NCI-H82 treated with DMSO at 0.1 percent for 48 hours (cell line): ENCODE measurements around the gene ACO2.

Experiments
- DNase-seq: peaks from one replicate; lab custom pipeline; 2025; ENCODE audit not compliant: unreplicated experiment; lab: John Stamatoyannopoulos, UW

ACO2 gene

DNA sequence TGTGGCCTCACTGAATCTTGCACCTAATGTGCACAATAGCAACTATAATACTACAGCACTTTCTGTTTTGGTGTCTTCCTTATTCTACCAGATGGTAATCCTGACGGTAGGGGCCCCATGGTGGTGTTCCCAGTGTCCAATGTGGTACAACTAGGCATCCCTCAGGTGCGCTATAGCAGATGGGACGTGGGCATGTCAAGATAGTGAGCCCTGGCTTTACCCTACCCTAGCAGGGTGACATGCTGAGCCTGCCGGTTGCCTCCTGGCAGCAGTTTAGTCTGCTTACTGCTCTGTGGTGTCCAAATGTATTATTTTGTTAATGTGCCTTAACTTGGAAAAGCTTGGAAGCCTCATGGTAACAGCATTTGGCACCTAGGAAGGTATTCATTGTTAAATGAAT, 19.2 kb downstream of the ACO2 start:
- DNase-seq: no peak

DNA sequence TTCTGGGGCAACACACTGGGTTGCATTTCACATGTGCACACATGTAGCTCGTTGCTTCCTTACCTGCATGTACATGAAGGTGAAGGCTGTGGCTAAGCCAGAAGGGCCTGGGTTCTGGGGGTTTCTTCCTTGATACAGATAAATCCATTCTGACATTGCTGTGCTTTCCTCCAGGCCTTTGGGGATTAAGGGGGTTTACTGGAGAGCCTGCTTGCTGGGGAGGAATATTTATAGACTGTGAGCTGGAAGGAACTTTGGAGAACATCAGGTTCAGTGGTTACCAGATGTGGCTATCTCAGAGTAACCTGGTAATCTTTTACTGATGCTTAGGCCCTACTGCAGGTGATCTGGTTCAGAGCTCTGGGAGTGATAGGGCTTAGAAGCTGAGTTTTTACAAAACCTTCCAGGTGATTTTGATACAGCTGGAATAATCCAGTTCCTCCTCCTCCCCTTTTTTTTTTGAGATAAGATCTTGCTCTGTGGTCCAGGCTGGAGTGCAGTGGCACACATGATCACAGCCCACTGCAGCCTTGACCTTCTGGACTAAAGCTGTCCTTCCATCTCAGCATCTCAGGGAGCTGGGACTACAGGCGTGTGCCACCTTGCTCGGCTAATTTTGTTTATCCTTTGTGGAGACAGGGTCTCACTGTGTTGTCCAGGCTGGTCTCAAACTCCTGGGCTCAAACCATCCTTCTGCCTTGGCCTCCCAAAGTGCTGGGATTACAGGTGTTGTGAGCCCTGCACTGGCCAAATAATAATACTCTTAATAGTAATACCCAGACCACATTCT, 19.9 kb downstream of the ACO2 start:
- DNase-seq: no peak

DNA sequence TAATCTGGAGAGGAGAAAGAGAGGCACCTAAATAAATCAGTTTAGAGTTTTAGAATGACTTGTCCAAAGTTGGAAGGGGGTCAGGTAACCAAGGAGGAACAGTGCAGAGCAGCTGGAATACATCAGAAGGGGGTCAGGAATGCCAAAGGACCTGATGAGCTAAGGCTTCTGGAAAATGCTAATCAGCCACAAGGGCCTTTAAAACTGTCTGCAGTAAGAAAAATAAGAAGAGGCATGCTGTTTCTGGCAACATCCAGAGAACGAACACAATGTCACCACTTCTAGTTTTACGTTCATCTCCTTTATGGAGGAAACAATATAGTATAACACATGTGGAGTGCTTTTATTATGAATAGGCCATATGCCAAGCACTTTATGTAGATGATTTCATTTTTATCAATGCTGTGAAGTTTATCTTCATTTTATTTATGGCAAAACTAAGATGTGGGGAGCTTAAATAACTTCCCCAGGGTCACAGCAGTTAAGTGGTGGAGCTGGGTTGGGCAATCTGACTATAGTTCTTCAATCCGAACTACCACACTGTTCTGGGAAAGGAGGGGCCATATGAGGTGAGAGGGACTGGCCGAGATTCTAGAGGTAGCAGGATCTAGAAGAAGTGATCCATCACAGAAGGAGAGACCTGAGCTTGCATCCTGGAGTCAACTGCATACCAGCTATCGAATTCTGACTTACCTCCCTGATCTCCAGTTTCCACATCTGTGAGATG, 22.6 kb downstream of the ACO2 start:
- no peak for DNase-seq

- no peak for DNase-seq
Measured at GRCh38 chr22:41498303-41498835, 29.5 kb downstream of the ACO2 start.

GRCh38 chr22:41499624-41500280, 30.8 kb downstream of the ACO2 start:
- no peak for DNase-seq

GRCh38 chr22:41500303-41500702, 31.4 kb downstream of the ACO2 start:
- DNase-seq: no peak

DNA sequence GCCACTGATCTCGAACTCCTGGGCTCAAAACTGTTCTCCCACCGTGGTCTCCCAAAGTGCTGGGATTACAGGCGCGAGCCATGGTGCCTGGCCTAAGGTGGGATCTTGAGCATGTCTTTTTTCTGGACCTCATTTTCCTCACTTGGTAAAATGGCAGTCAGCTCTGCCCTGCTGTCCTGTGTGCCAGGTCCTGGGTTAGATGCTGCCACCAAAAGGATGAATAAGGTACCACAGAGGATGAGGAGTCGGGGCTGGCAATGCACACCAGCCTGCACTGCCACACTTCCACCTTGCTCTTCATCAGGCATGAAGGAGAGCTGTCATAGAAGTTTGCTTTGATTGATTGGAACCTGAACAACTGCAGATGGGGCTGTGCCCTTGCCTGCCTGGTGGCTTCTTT, 32.3 kb downstream of the ACO2 start:
- DNase-seq: no peak

DNA sequence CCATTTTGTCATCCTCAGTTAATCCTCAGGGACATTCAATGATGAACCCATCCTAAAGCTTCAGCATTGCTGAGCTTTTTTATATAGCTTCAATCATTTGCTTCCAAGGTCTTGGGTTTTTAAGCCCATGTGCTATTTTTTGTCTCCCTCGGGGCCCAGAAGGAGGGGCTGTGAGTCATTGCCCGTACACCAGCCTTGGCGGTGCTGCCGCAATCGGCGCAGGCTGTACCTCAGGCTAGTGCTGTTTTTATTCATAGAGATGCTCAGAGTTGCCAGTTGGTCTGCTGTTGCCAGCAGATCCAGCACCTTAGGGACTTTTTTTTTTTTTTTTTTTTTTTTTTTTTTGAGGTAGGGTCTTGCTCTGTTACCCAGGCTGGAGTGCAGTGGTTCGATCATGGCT, 35.5 kb downstream of the ACO2 start:
- DNase-seq: no peak

DNA sequence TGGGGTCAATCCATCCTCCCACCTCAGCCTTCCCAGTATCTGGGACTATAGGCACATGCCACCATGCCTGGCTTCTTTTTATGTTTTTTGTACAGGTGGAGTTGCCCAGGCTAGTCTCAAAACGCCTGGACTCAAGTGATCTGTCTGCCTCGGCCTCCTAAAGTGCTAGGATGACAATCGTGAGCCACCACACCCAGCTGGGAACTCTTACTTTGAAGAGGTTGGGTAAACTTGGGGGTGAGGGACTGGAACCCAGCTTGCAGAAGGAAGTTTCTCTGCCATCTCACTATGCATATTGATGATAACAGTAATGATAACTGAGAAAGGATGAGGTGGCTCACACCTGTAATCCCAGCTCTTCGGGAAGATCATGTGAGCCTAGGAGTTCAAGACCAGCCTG, 35.9 kb downstream of the ACO2 start:
- DNase-seq: no peak

- no peak for DNase-seq
Measured at GRCh38 chr22:41505511-41506220, 36.7 kb downstream of the ACO2 start.

DNA sequence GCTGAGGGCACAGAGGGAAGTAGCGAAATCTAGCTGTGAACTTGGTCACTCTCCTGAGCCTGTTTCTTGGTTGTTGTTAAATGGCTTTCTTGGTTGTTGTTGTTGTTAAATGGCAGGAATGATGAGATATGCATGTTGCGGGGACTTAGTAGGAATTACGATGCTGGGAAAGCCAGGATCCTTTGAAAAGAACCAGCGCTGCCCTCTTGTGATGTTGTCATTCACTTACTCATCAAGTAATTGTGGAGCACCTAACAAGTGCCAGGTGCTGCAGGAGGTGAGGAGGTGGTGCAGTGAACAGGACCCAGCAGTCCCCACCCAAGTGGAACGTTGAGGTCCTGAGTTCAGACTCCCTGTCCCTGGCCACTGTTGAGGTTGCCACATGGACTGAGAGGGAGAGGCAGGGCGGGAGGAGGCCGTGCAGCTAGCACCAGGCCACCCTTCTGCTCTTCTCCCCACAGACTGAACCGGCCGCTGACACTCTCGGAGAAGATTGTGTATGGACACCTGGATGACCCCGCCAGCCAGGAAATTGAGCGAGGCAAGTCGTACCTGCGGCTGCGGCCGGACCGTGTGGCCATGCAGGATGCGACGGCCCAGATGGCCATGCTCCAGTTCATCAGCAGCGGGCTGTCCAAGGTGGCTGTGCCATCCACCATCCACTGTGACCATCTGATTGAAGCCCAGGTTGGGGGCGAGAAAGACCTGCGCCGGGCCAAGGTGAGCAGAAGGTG, 38.6 kb downstream of the ACO2 start:
- no peak for DNase-seq

- no peak for DNase-seq
Measured at GRCh38 chr22:41508770-41509170, 39.9 kb downstream of the ACO2 start.

GRCh38 chr22:41511521-41511968, 42.6 kb downstream of the ACO2 start:
- DNase-seq: no peak

DNA sequence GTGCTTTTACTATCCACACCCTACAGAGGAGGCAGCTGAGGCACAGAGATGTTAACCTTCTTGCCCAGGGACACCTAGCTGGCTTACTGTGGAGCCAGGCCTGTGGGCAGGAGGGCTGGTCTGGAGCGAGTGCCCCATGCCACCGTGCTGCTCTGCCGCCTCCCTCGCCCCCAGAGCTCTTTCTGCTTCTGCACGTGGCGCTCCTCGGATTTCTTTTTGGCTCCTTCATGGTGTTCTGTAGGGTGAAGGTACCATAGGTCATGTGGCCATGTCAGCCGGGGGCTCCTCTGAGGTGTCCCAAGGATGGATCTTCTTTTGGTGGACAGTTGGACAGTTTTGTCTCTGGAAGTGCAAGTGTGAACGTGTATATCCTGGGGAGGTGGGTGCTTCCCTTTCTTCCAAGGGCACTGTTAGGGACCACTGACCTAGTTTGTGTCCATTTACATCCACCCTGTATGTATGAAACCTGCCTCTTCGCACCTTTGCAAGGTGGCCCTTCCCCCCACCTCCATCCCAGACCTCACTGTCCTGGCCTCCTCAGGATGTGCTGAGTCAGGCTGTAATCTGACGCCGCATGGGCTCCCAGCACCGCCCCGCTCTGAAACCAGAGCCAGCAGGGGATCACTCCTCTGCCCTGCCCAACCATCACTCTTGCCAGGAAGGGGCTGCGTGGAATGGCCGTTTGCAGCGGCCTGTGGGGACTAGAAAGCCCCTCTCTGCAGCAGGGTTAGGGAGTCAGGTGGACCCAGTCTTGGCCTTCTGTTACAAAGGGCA, 43.7 kb downstream of the ACO2 start:
- no peak for DNase-seq

- no peak for DNase-seq
Measured at GRCh38 chr22:41513391-41513790, 44.5 kb downstream of the ACO2 start.

DNA sequence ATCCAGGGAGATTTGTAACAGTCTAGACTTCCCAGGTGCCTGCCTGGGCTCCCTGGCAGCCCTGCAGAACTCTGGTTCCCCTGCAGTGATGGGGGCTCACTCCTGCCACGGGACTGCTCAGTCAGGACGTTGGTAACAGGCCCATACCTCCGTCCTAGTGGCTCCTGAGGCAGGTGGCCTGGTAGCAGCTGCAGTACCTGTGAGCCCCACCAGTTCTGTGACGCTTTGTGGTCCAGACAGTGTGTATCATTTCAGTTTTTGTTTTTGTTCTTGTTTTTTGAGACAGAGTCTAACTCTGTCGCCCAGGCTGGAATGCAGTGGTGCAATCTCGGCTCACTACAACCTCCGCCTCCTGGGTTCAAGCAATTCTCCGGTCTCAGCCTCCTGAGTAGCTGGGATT, 47.5 kb downstream of the ACO2 start:
- no peak for DNase-seq

DNA sequence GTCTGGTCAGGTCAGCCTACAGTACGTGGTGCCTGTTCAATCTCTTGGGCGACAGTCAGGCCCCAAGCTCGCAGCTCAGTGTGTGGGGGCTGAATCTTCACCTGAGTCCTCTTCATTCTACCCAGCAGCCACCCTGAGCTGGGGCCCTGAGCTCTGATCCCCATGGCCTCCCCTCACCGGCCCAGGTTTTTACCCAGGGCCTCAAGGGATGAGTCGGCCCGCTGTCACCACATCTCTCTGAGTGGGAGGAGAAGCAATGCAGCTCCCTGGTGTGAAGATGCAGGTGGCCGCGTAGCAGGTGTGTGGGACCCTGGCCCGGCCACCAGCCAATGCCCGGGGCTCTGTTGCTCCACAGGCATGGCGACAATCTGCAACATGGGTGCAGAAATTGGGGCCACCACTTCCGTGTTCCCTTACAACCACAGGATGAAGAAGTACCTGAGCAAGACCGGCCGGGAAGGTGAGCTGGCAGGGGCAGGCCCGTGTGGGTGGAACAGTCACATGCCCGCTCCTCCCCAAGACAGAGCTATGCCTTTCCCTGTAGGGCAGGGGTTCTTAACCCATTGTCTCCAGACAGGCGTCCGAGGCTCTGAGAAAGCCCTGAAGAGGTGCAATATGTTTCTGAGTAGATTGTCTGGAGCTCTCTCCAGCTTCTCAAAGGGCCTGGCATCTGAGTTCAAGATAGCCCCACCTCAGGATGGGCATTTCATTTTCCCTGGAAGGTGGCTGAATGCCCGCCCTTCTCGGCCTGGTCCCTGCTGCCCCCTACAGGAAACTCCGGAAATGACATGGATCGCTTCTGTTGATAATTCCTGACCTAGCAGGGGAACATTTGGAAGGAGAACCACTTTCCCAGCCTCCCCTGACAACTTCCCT, 48.5 kb downstream of the ACO2 start:
- DNase-seq: no peak

- DNase-seq: no peak
Measured at GRCh38 chr22:41518048-41518347, 49.1 kb downstream of the ACO2 start.

- no peak for DNase-seq
Measured at GRCh38 chr22:41521126-41521525, 52.2 kb downstream of the ACO2 start.
